IMR-90 (cell line): Measurements from ENCODE around the gene ORC5. TPM values are rescaled to one million over a fixed set of nuclear protein-coding genes. Genes with fewer than 3 reads are reported as not detected.

Experiments
- ATAC-seq: fragments of 200-7000 bp; cut with Tn5 transposase; 2 replicates; pipeline ENCODE4 v1.9.1; 2020; ENCODE audit warnings: low read depth, mild to moderate bottlenecking, moderate library complexity
- BruUV-seq: library from RNA; stranded (reverse); fragments of 400-500 nt; replicated peaks from 2 replicates; lab custom pipeline; 2021; lab: Mats Ljungman, UMichigan
- CTCF ChIA-PET: fragments of 300-600 bp; formaldehyde crosslinking; extraction: SDS; loops from one replicate; lab custom pipeline; 2021; ENCODE audit warnings: antibody characterized with exemption; lab: Yijun Ruan, JAX
- POLR2A ChIA-PET: fragments of 300-600 bp; sonication (Branson Sonifier 250); formaldehyde crosslinking; loops from one replicate; lab custom pipeline; 2022; ENCODE audit warnings: antibody characterized with exemption; ENCODE audit not compliant: unreplicated experiment; lab: Charles Lee
- DNase-seq: peaks from one replicate; pipeline ENCODE4 v3.0.0; 2013
- H2AFZ ChIP-seq: replicated peaks from 2 replicates; pipeline ENCODE3; 2013; ENCODE audit warnings: low read length, mild to moderate bottlenecking; ENCODE audit not compliant: poor library complexity
- H2AK5ac ChIP-seq: 2 replicates; pipeline ENCODE4 v1.6.1; 2013; ENCODE audit warnings: low read depth, low read length, inconsistent platforms
- H2AK9ac ChIP-seq: replicated peaks from 2 replicates; pipeline ENCODE3; 2013; ENCODE audit warnings: mild to moderate bottlenecking, low read depth, low read length, moderate library complexity; ENCODE audit not compliant: poor library complexity
- H2BK120ac ChIP-seq: 2 replicates; pipeline ENCODE4 v1.6.1; 2013; ENCODE audit warnings: low read depth, low read length, inconsistent platforms
- H2BK15ac ChIP-seq: 3 replicates; pipeline ENCODE4 v1.6.1; 2013; ENCODE audit warnings: low read depth, low read length, inconsistent platforms
- H2BK20ac ChIP-seq: 2 replicates; pipeline ENCODE4 v1.6.1; 2013; ENCODE audit warnings: low read depth, mild to moderate bottlenecking, inconsistent platforms, low read length, moderate library complexity
- H2BK5ac ChIP-seq: 2 replicates; pipeline ENCODE4 v1.6.1; 2013; ENCODE audit warnings: mild to moderate bottlenecking, low read depth, low read length, inconsistent platforms; ENCODE audit not compliant: poor library complexity, severe bottlenecking
- H3K14ac ChIP-seq: replicated peaks from 2 replicates; pipeline ENCODE4 v1.6.1; 2013; ENCODE audit warnings: low read depth, low read length, inconsistent platforms
- H3K18ac ChIP-seq: 2 replicates; pipeline ENCODE4 v1.6.1; 2013; ENCODE audit warnings: low read depth, low read length, control low read depth
- H3K23ac ChIP-seq: 2 replicates; pipeline ENCODE4 v1.6.1; 2013; ENCODE audit warnings: low read depth, low read length, inconsistent platforms
- H3K27ac ChIP-seq: 2 replicates; pipeline ENCODE4 v1.5.1; 2013; ENCODE audit warnings: mild to moderate bottlenecking, control low read depth, low read length; ENCODE audit not compliant: insufficient read depth
- H3K27me3 ChIP-seq: 2 replicates; pipeline ENCODE4 v1.6.1; 2013; ENCODE audit warnings: low read length; ENCODE audit not compliant: control insufficient read depth, insufficient read depth
- H3K36me3 ChIP-seq: 2 replicates; pipeline ENCODE4 v1.6.1; 2013; ENCODE audit warnings: low read length, mixed read lengths; ENCODE audit not compliant: control insufficient read depth, insufficient read depth
- H3K4ac ChIP-seq: 2 replicates; pipeline ENCODE4 v1.6.1; 2013; ENCODE audit warnings: low read depth, low read length, inconsistent platforms
- H3K4me1 ChIP-seq: 2 replicates; pipeline ENCODE4 v1.6.1; 2013; ENCODE audit warnings: low read length, mixed read lengths; ENCODE audit not compliant: control insufficient read depth, insufficient read depth
- H3K4me2 ChIP-seq: 2 replicates; pipeline ENCODE4 v1.6.1; 2013; ENCODE audit warnings: low read depth, mild to moderate bottlenecking, control low read depth, low read length, moderate library complexity
- H3K4me3 ChIP-seq: 2 replicates; pipeline ENCODE4 v1.5.1; 2013; ENCODE audit warnings: low read depth, mild to moderate bottlenecking, control low read depth, low read length, moderate library complexity; ENCODE audit not compliant: insufficient read depth
- H3K56ac ChIP-seq: 2 replicates; pipeline ENCODE4 v1.6.1; 2013; ENCODE audit warnings: low read length, inconsistent platforms; ENCODE audit not compliant: insufficient read depth; ENCODE audit errors: extremely low read depth
- H3K79me1 ChIP-seq, 2 experiments: 2 replicates each; pipeline ENCODE4 v1.6.1; 2013; ENCODE audit warnings: low read length in 2 of 2, inconsistent platforms in 1 of 2, low read depth in 1 of 2
- H3K9ac ChIP-seq: 2 replicates; pipeline ENCODE4 v1.6.1; 2013; ENCODE audit warnings: low read depth, low read length, control low read depth
- H3K9me1 ChIP-seq: 2 replicates; pipeline ENCODE4 v1.6.1; 2013; ENCODE audit warnings: low read length, inconsistent platforms; ENCODE audit not compliant: insufficient read depth
- H3K9me3 ChIP-seq: 2 replicates; pipeline ENCODE4 v1.6.1; 2013; ENCODE audit warnings: low read length; ENCODE audit not compliant: control insufficient read depth, insufficient read depth
- H4K20me1 ChIP-seq: 2 replicates; pipeline ENCODE4 v1.6.1; 2013; ENCODE audit warnings: low read length, inconsistent platforms; ENCODE audit not compliant: insufficient read depth
- H4K5ac ChIP-seq: 2 replicates; pipeline ENCODE4 v1.6.1; 2013; ENCODE audit warnings: mild to moderate bottlenecking, low read depth, low read length, control low read depth
- H4K8ac ChIP-seq, 2 experiments: 2 replicates each; pipeline ENCODE4 v1.6.1; 2013; ENCODE audit warnings: low read depth in 2 of 2, low read length in 2 of 2, control low read depth in 1 of 2, inconsistent platforms in 1 of 2
- H4K91ac ChIP-seq: 2 replicates; pipeline ENCODE4 v1.6.1; 2013; ENCODE audit warnings: low read depth, low read length, inconsistent platforms; ENCODE audit not compliant: insufficient read depth
- BHLHE40 ChIP-seq: fragments of 150-350 bp; IDR thresholded peaks from 2 replicates; pipeline ENCODE4 v1.6.1; 2016; ENCODE audit warnings: mild to moderate bottlenecking, low read depth, low read length
- CEBPB ChIP-seq: IDR thresholded peaks from 2 replicates; pipeline ENCODE4 v1.6.1; 2012; ENCODE audit warnings: low read depth, low read length, improper control_type of control experiment
- CHD1 ChIP-seq: IDR thresholded peaks from 2 replicates; pipeline ENCODE4 v1.6.1; 2012; ENCODE audit warnings: low read depth, low read length, improper control_type of control experiment
- FOS ChIP-seq: fragments of 150-350 bp; IDR thresholded peaks from 2 replicates; pipeline ENCODE4 v1.6.1; 2016; ENCODE audit warnings: low read depth, low read length
- MAFK ChIP-seq: IDR thresholded peaks from 2 replicates; pipeline ENCODE4 v1.6.1; 2012; ENCODE audit warnings: low read depth, low read length, improper control_type of control experiment
- MAZ ChIP-seq: IDR thresholded peaks from 2 replicates; pipeline ENCODE4 v1.6.1; 2012; ENCODE audit warnings: low read depth, mild to moderate bottlenecking, low read length, improper control_type of control experiment, moderate library complexity, borderline replicate concordance
- MXI1 ChIP-seq: IDR thresholded peaks from 2 replicates; pipeline ENCODE4 v1.6.1; 2012; ENCODE audit warnings: low read depth, mild to moderate bottlenecking, low read length, moderate library complexity, borderline replicate concordance
- NFE2L2 ChIP-seq: fragments of 150-350 bp; IDR thresholded peaks from 2 replicates; pipeline ENCODE4 v1.6.1; 2016; ENCODE audit warnings: low read depth, mild to moderate bottlenecking, low read length
- POLR2A ChIP-seq: IDR thresholded peaks from 2 replicates; pipeline ENCODE4 v1.6.1; 2012; ENCODE audit warnings: mild to moderate bottlenecking, low read depth, low read length
- RAD21 ChIP-seq: IDR thresholded peaks from 2 replicates; pipeline ENCODE4 v1.6.1; 2012; ENCODE audit warnings: low read length, improper control_type of control experiment
- RCOR1 ChIP-seq: IDR thresholded peaks from 2 replicates; pipeline ENCODE4 v1.6.1; 2012; ENCODE audit warnings: mild to moderate bottlenecking, low read length, improper control_type of control experiment; ENCODE audit not compliant: insufficient replicate concordance
- RFX5 ChIP-seq: IDR thresholded peaks from 2 replicates; pipeline ENCODE4 v1.8.0; 2012; ENCODE audit warnings: low read depth, mild to moderate bottlenecking, low read length, moderate library complexity
- SMC3 ChIP-seq: fragments of 150-350 bp; IDR thresholded peaks from 2 replicates; pipeline ENCODE4 v1.6.1; 2016; ENCODE audit warnings: low read depth, mild to moderate bottlenecking, antibody characterized with exemption, low read length, moderate library complexity
- WGBS, 2 experiments: methylation state at CpG; one replicate each; pipeline versions ENCODE4 v1.1.5 to v1.1.7; 2013; ENCODE audit warnings: missing lambda C conversion rate in 2 of 2; ENCODE audit not compliant: insufficient read length in 1 of 2; ENCODE audit errors: extremely low coverage in 2 of 2; 5-methylcytosine and 5-hydroxymethylcytosine counted together
- dilution Hi-C: fragments of 300-500 bp; cut with HindIII; formaldehyde crosslinking; loops from one replicate; pipeline ENCODE4 v1.14.3; 2018; ENCODE audit warnings: low sequenced_read_pairs; ENCODE audit not compliant: unreplicated experiment
- in situ Hi-C: fragments of 300-500 bp; cut with MboI; formaldehyde crosslinking; loops from 3 replicates; pipeline ENCODE4 v1.14.3; 2019; ENCODE audit warnings: low sequenced_read_pairs, inconsistent platforms, mixed read lengths
- intact Hi-C: fragments of 100-400 bp; cut with micrococcal nuclease; formaldehyde crosslinking; loops from 2 replicates; pipeline ENCODE4 v1.10.0; 2022
- polyA plus RNA-seq, 3 experiments: library from polyadenylated mRNA; depleted of rRNA; stranded (reverse); fragments of >200 nt; gene quantifications; 2 replicates each; pipeline ENCODE4 v1.2.3, GENCODE V29; 2012; ENCODE audit warnings: low replicate concordance in 1 of 3
- total RNA-seq: library from RNA; depleted of rRNA; stranded (reverse); fragments of >200 nt; gene quantifications from 2 replicates; pipeline ENCODE4 v1.2.3, GENCODE V29; 2012
- TF ChIP-seq, protein P1 (sequence below): conservative IDR thresholded peaks from 2 replicates; pipeline ENCODE4 v1.5.1; 2012; ENCODE audit warnings: mild to moderate bottlenecking, low read depth, low read length, improper control_type of control experiment
- TF ChIP-seq, protein P2 (sequence below): fragments of 150-350 bp; IDR thresholded peaks from 2 replicates; pipeline ENCODE4 v1.6.1; 2016; ENCODE audit warnings: low read depth, mild to moderate bottlenecking, low read length, moderate library complexity, borderline replicate concordance
- TF ChIP-seq, protein P3 (sequence below): fragments of 150-350 bp; IDR thresholded peaks from 2 replicates; pipeline ENCODE4 v1.6.1; 2017; ENCODE audit warnings: mild to moderate bottlenecking, antibody characterized with exemption, low read length, low read depth

ORC5 gene
- total and polyA plus RNA-seq, 2 of the 4 experiments (the other 2 are of a cell fraction): 7.9 to 18.8 TPM

DNA sequence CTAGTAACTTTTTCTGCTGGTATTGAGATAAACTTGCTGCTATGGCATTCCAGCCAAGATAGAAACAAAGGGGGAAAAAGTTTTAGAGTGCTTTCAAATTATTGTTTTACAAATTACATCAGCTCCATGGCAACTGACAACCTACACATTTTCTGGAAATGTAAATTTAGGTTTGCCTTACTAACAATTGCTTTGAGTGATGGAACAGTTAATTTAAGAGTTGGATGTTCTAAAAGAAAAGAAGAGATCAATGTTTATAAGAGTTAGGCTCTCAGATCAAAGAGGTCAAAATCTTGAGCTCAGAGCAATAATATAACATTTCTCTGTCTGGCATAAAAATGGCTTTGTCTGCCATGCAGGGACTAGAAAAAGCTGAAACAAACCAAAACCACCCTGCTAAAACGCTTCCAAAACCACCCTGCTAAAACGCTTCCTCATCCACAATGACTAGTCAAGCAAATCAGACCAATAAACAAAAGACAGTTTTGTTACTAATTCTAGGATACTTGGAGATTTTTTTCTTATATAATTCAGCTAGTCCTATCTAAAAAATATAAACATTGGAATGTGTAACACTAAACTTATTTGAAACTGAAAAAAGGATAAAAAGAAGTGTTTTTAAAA lies 32.3 kb downstream of the ORC5 start:
- Histone ChIP-seq H3K9me1 (no peaks in the 10 kb centered on the region; the same call in 1 of the 2 replicates), H2AFZ (no peak overlapping the region), H4K20me1 (no peaks in the 10 kb centered on the region), H3K14ac (no peak overlapping the region), H2BK120ac (no peak overlapping the region), H2AK9ac (no peak overlapping the region), H3K18ac (no peak overlapping the region), H3K27me3 (no peaks in the 10 kb centered on the region), H3K36me3 (peaks cover 7% of the 10 kb centered on the region), H2BK5ac (no peak overlapping the region), H3K4me2 (peak overlapping the region; percentile 35), H4K5ac (no peak overlapping the region), H3K79me1 (no peaks in the 10 kb centered on the region), H3K9ac (no peak overlapping the region), H2AK5ac (no peak overlapping the region), H2BK20ac (no peak overlapping the region), H3K4me1 (peaks cover 1% of the 10 kb centered on the region; the same call in 1 of the 2 replicates), H4K91ac (no peak overlapping the region), H3K4me3 (no peak overlapping the region), H3K23ac (no peak overlapping the region), H2BK15ac (no peak overlapping the region), H3K9me3 (no peaks in the 10 kb centered on the region), H3K27ac (no peak overlapping the region), H4K8ac (no peak overlapping the region), H3K56ac (no peak overlapping the region), H3K4ac (no peak overlapping the region)
- ChIA-PET CTCF (interaction anchor here (1.4 kb wide), 1 partner anchor 12 kb away, joined by 3 read pairs; no protein-coding TSS in a partner anchor), POLR2A (no interaction called here)
- in situ Hi-C loops (no loop called here), dilution Hi-C loops (no loop called here), intact Hi-C loops (no loop called here)
- DNase-seq (peak; percentile 15), ATAC-seq (peak; percentile 60)
- TF ChIP-seq MAZ (no peak), CHD1 (no peak), RAD21 (no peak), BHLHE40 (no peak), SMC3 (no peak), POLR2A (no peak), RCOR1 (no peak), MAFK (no peak), NFE2L2 (no peak), CEBPB (no peak), RFX5 (no peak), FOS (no peak), MXI1 (no peak)
- TF ChIP-seq, protein P1, sequence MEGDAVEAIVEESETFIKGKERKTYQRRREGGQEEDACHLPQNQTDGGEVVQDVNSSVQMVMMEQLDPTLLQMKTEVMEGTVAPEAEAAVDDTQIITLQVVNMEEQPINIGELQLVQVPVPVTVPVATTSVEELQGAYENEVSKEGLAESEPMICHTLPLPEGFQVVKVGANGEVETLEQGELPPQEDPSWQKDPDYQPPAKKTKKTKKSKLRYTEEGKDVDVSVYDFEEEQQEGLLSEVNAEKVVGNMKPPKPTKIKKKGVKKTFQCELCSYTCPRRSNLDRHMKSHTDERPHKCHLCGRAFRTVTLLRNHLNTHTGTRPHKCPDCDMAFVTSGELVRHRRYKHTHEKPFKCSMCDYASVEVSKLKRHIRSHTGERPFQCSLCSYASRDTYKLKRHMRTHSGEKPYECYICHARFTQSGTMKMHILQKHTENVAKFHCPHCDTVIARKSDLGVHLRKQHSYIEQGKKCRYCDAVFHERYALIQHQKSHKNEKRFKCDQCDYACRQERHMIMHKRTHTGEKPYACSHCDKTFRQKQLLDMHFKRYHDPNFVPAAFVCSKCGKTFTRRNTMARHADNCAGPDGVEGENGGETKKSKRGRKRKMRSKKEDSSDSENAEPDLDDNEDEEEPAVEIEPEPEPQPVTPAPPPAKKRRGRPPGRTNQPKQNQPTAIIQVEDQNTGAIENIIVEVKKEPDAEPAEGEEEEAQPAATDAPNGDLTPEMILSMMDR: no peak
- TF ChIP-seq, protein P2, sequence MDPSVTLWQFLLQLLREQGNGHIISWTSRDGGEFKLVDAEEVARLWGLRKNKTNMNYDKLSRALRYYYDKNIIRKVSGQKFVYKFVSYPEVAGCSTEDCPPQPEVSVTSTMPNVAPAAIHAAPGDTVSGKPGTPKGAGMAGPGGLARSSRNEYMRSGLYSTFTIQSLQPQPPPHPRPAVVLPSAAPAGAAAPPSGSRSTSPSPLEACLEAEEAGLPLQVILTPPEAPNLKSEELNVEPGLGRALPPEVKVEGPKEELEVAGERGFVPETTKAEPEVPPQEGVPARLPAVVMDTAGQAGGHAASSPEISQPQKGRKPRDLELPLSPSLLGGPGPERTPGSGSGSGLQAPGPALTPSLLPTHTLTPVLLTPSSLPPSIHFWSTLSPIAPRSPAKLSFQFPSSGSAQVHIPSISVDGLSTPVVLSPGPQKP: no peak
- TF ChIP-seq, protein P3, sequence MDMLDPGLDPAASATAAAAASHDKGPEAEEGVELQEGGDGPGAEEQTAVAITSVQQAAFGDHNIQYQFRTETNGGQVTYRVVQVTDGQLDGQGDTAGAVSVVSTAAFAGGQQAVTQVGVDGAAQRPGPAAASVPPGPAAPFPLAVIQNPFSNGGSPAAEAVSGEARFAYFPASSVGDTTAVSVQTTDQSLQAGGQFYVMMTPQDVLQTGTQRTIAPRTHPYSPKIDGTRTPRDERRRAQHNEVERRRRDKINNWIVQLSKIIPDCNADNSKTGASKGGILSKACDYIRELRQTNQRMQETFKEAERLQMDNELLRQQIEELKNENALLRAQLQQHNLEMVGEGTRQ: no peak
- no CpG with 5 or more reads among the region's 2 CpGs for WGBS, 2 experiments
- BruUV-seq: no TSS peak
